Measurements from ENCODE around the gene EPN2.

The EPN2 gene

GRCh38 chr17:19301973-19302372, 64.8 kb downstream of the EPN2 start:
- ATAC-seq: no peak
- no peaks in the 10 kb centered on the region for H3K36me3 Mint-ChIP-seq (ENCODE audit: low read depth)
- H3K27me3 Mint-ChIP-seq: peaks cover 17% of the 10 kb centered on the region
- no peak overlapping the region for H3K27ac Mint-ChIP-seq
- H3K4me1 Mint-ChIP-seq: peaks cover 31% of the 10 kb centered on the region
- no peak overlapping the region for H3K4me3 Mint-ChIP-seq
- no peak for DNase-seq
- no peaks in the 10 kb centered on the region for H3K9me3 Mint-ChIP-seq

- Mint-ChIP-seq H3K9me3 (no peaks in the 10 kb centered on the region), H3K27ac (no peak overlapping the region), H3K4me1 (peaks cover 36% of the 10 kb centered on the region), H3K4me3 (no peak overlapping the region), H3K27me3 (peaks cover 23% of the 10 kb centered on the region), H3K36me3 (ENCODE audit: low read depth) (no peaks in the 10 kb centered on the region)
- ATAC-seq (no peak), DNase-seq (no peak)
Observed at GRCh38 chr17:19302791-19303331, 65.7 kb downstream of the EPN2 start.

GRCh38 chr17:19303367-19303776, 66.2 kb downstream of the EPN2 start:
- no peak overlapping the region for H3K27ac Mint-ChIP-seq
- no peak for ATAC-seq
- no peaks in the 10 kb centered on the region for H3K36me3 Mint-ChIP-seq (ENCODE audit: low read depth)
- H3K4me1 Mint-ChIP-seq: peaks cover 37% of the 10 kb centered on the region
- no peak overlapping the region for H3K4me3 Mint-ChIP-seq
- no peak for DNase-seq
- H3K27me3 Mint-ChIP-seq: peaks cover 26% of the 10 kb centered on the region
- H3K9me3 Mint-ChIP-seq: no peaks in the 10 kb centered on the region

GRCh38 chr17:19304209-19304608, 67.0 kb downstream of the EPN2 start:
- no peak for DNase-seq
- no peaks in the 10 kb centered on the region for H3K9me3 Mint-ChIP-seq
- H3K4me3 Mint-ChIP-seq: no peak overlapping the region
- no peaks in the 10 kb centered on the region for H3K36me3 Mint-ChIP-seq (ENCODE audit: low read depth)
- H3K27me3 Mint-ChIP-seq: peaks cover 32% of the 10 kb centered on the region
- no peak for ATAC-seq
- no peak overlapping the region for H3K27ac Mint-ChIP-seq
- peaks cover 37% of the 10 kb centered on the region for H3K4me1 Mint-ChIP-seq

DNA sequence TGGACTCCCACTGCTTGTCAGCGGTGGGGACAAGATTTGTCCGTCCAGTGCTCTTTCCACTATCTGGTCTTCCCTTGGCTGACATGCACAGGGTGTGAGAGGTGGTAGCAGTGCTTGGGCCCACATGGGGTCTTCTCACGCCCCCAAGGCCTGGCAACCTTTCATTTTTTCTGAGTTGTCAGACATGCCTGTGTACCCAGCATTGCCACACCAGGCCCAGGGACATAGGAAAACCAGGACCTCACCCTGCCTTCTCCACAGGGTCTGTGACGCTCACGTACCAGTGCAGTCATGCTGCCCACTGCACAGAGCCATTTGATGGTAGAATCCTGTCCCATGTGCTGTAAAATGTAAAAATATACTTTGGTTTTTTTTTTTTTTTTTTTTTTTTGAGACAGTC, 67.6 kb downstream of the EPN2 start:
- no peaks in the 10 kb centered on the region for H3K36me3 Mint-ChIP-seq (ENCODE audit: low read depth)
- H3K27me3 Mint-ChIP-seq: peaks cover 37% of the 10 kb centered on the region
- no peak overlapping the region for H3K27ac Mint-ChIP-seq
- no peak for ATAC-seq
- DNase-seq: no peak
- H3K4me1 Mint-ChIP-seq: peaks cover 37% of the 10 kb centered on the region
- no peaks in the 10 kb centered on the region for H3K9me3 Mint-ChIP-seq
- no peak overlapping the region for H3K4me3 Mint-ChIP-seq

DNA sequence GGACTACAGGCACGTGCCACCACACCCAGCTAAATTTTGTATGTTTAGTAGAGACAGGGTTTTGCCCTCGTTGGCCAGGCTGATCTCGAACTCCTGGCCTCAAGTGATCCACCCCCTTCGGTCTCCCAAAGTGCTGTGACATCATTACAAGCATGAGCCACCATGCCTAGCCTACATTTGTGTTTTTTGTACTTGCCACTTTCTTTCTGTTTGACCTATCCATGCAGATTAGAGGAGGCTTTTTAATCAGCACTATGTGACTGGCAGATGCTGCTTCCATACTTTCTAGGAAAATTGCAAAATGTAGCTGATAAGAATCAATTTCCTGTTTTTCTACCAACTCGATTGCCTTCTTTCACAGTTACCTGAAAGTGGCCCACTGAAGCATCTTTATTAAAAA, 68.1 kb downstream of the EPN2 start:
- peaks cover 42% of the 10 kb centered on the region for H3K27me3 Mint-ChIP-seq
- no peak for DNase-seq
- no peak overlapping the region for H3K4me3 Mint-ChIP-seq
- ATAC-seq: no peak
- H3K9me3 Mint-ChIP-seq: no peaks in the 10 kb centered on the region
- H3K36me3 Mint-ChIP-seq (ENCODE audit: low read depth): no peaks in the 10 kb centered on the region
- peaks cover 37% of the 10 kb centered on the region for H3K4me1 Mint-ChIP-seq
- no peak overlapping the region for H3K27ac Mint-ChIP-seq

- Mint-ChIP-seq H3K4me1 (peaks cover 37% of the 10 kb centered on the region), H3K4me3 (no peak overlapping the region), H3K27ac (no peak overlapping the region), H3K27me3 (peaks cover 42% of the 10 kb centered on the region), H3K9me3 (no peaks in the 10 kb centered on the region), H3K36me3 (ENCODE audit: low read depth) (no peaks in the 10 kb centered on the region)
- DNase-seq (no peak), ATAC-seq (no peak)
Observed at GRCh38 chr17:19305761-19306159, 68.6 kb downstream of the EPN2 start.

DNA sequence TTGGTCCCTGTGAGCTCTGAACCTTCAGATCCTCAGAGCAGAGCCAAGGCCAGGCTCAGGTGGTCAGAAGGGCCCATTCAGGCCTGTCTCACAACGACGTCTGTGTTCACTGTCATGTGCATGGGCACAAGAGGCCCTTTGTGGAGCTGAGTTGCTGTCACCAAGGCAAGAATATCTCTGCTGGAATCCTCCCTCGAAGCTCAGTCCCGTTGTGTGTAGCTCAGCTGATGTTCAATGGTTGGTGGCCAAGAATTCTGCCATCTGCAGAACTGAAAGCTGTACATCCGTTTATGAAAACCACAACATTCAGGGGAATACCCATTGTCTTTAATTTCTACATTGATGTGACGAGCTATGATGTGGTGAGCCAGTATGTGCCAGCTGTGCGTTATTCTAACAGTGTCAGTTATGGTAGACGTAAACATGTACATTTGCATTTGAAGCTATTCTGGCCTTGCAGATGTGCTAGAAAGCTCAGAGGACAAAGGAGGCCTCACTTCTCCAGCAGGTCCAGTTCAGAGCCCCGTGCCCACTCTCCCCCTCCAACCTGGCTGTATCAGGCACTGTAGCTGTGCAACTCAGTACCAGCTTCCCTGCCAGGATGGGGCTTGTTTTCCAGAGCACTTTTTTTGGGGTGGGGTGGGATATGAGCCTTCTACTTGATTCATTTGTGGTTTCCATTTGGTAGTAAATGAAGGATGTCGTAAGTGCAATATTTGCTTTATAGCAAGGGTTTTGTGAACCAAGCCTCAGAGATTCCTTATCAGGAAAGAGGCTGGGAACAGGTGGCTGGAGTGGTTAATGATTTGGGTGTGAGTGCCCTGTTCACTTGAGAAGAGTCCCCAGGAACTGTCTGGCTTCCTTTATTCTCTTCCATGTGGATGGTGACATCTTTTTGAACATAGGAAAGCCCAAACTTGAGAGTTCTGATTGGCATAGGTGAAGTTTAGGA, 69.3 kb downstream of the EPN2 start:
- Mint-ChIP-seq H3K27me3 (peaks cover 43% of the 10 kb centered on the region), H3K36me3 (ENCODE audit: low read depth) (no peaks in the 10 kb centered on the region), H3K9me3 (no peaks in the 10 kb centered on the region), H3K4me1 (peaks cover 37% of the 10 kb centered on the region), H3K4me3 (no peak overlapping the region), H3K27ac (peak overlapping the region; percentile 17)
- DNase-seq (peak; percentile 20), ATAC-seq (peak; percentile 92)

- Mint-ChIP-seq H3K27ac (no peak overlapping the region), H3K4me1 (peaks cover 37% of the 10 kb centered on the region), H3K27me3 (peaks cover 44% of the 10 kb centered on the region), H3K9me3 (no peaks in the 10 kb centered on the region), H3K4me3 (no peak overlapping the region), H3K36me3 (ENCODE audit: low read depth) (no peaks in the 10 kb centered on the region)
- DNase-seq: no peak
- no peak for ATAC-seq
Observed at GRCh38 chr17:19307521-19307920, 70.4 kb downstream of the EPN2 start.

DNA sequence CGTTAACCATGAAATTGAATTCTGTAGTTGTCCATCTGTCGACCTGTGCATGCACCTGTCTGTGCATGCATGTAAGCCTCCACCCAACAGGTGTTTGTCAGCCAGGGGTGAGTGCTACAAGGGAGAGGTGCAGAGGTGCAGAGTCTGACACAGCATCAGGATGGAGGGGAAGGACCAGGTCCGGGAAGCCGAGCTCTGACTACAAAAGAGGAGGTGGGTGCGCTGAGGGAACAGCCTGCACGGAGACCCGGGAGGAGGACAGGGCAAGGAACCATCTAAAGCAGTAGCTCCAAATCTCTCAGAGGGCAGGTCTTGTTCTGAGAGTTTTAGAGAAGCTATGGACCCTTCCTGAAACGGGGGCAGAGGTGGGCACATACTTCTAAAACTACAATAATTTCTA, 71.2 kb downstream of the EPN2 start:
- ATAC-seq (no peak), DNase-seq (no peak)
- no peak overlapping the region for H3K27ac Mint-ChIP-seq
- no peaks in the 10 kb centered on the region for H3K9me3 Mint-ChIP-seq
- peaks cover 44% of the 10 kb centered on the region for H3K27me3 Mint-ChIP-seq
- H3K36me3 Mint-ChIP-seq (ENCODE audit: low read depth): no peaks in the 10 kb centered on the region
- no peak overlapping the region for H3K4me3 Mint-ChIP-seq
- peaks cover 31% of the 10 kb centered on the region for H3K4me1 Mint-ChIP-seq

GRCh38 chr17:19309701-19310100, 72.5 kb downstream of the EPN2 start:
- H3K4me3 Mint-ChIP-seq: no peak overlapping the region
- H3K36me3 Mint-ChIP-seq (ENCODE audit: low read depth): peaks cover under 1% of the 10 kb centered on the region
- no peaks in the 10 kb centered on the region for H3K9me3 Mint-ChIP-seq
- H3K4me1 Mint-ChIP-seq: peaks cover 26% of the 10 kb centered on the region
- H3K27ac Mint-ChIP-seq: no peak overlapping the region
- peaks cover 45% of the 10 kb centered on the region for H3K27me3 Mint-ChIP-seq
- DNase-seq (no peak), ATAC-seq (no peak)

DNA sequence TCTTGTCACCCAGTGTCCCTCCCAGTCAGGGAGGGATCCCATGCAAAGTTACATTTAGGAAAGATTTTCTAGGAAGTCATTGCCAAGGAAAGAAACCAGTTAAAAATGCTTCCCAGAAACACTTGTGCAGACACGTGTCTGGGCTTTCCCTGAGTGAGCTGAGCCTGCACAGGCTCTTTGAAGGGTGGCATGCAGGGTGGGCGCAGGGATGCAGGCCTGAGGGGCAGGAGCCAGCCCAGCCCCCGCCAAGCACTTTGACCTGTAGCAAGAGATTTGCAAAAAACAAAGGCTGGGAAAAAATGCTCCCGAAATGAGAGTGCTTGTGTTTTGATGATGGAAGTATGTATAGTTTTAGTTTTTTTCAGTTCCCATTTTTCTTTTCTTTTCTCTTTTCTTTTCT, 73.0 kb downstream of the EPN2 start:
- peaks cover 48% of the 10 kb centered on the region for H3K27me3 Mint-ChIP-seq
- no peaks in the 10 kb centered on the region for H3K9me3 Mint-ChIP-seq
- H3K4me3 Mint-ChIP-seq: no peak overlapping the region
- H3K4me1 Mint-ChIP-seq: peaks cover 24% of the 10 kb centered on the region
- no peak overlapping the region for H3K27ac Mint-ChIP-seq
- DNase-seq (no peak), ATAC-seq (no peak)
- H3K36me3 Mint-ChIP-seq (ENCODE audit: low read depth): peaks cover 2% of the 10 kb centered on the region

- Mint-ChIP-seq H3K27me3 (peaks cover 44% of the 10 kb centered on the region), H3K27ac (no peak overlapping the region), H3K9me3 (no peaks in the 10 kb centered on the region), H3K36me3 (ENCODE audit: low read depth) (peaks cover 2% of the 10 kb centered on the region), H3K4me1 (peaks cover 15% of the 10 kb centered on the region), H3K4me3 (no peak overlapping the region)
- ATAC-seq (no peak), DNase-seq (no peak)
Observed at GRCh38 chr17:19311016-19311415, 73.8 kb downstream of the EPN2 start.

DNA sequence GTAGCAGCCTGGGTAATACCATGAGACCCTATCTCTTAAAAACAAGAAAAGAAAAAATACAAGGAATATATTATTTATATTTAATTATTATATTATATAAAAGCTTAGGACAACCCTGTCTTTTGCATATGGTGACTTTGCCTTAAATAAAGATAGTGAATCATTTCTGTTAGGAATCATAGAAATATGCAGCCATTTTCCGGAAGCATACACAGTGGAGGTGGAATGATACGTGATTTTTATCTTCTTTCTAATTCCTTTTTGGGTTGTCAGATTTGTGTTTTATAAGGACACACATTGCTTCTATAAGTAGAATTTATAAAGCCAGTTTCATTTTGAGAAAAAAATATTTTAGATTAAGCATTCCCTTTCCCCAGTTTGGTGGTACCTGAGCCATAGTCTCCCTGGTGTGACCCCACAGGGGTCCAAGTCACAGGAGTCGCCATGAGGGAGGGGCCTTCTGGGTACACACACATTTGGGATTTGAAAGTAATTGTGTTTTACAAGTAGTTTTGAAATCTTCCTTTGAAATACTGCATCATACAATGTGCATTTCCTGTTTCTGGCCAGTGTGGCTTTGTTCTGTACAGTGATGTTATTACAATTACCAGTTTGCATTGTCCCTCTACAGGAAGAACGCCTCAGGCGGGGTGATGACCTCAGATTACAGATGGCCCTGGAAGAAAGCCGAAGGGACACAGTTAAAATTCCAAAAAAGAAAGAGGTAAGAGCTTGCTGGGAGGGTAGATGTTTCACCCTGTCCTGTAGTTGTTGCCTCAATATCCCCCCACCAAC, 74.5 kb downstream of the EPN2 start:
- H3K4me1 Mint-ChIP-seq: peaks cover 9% of the 10 kb centered on the region
- peaks cover 2% of the 10 kb centered on the region for H3K36me3 Mint-ChIP-seq (ENCODE audit: low read depth)
- H3K27ac Mint-ChIP-seq: no peak overlapping the region
- H3K9me3 Mint-ChIP-seq: no peaks in the 10 kb centered on the region
- DNase-seq (no peak), ATAC-seq (no peak)
- H3K4me3 Mint-ChIP-seq: no peak overlapping the region
- peaks cover 39% of the 10 kb centered on the region for H3K27me3 Mint-ChIP-seq

GRCh38 chr17:19312406-19312805, 75.2 kb downstream of the EPN2 start:
- H3K4me3 Mint-ChIP-seq: no peak overlapping the region
- no peaks in the 10 kb centered on the region for H3K9me3 Mint-ChIP-seq
- ATAC-seq (no peak), DNase-seq (no peak)
- peaks cover 5% of the 10 kb centered on the region for H3K4me1 Mint-ChIP-seq
- H3K27ac Mint-ChIP-seq: no peak overlapping the region
- H3K27me3 Mint-ChIP-seq: peaks cover 34% of the 10 kb centered on the region
- H3K36me3 Mint-ChIP-seq (ENCODE audit: low read depth): peaks cover 2% of the 10 kb centered on the region

Measured in activated naive CD8-positive, alpha-beta T cell treated with anti-CD3 and anti-CD28 coated beads, Interleukin-2, amount 50 U/mL, for 24 hours (primary cell).